ENCODE data around the gene MYH6.
"Not testable (repeated sequence)": the region's sequence is repeated elsewhere in the genome, so short reads cannot be mapped to it uniquely, and the experiment has no call there.

Gene MYH6

DNA sequence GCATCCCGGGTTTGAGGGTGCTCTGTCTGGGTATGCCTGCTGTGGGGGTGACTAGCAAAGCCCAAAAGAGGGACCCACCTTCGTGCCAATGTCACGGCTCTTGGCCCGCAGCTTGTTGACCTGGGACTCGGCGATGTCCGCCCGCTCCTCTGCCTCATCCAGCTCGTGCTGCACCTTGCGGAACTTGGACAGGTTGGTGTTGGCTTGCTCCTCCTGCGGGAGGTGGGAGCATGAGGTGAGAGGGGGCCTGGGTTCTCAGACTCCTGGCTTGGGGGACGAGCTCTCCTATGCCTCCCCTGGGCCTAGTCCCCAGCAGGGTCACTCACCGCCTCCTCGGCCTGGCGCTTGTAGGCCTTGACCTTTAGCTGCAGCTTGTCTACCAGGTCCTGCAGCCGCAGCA, 5.6 kb upstream of the MYH6 start:
- no peak for DNase-seq

DNA sequence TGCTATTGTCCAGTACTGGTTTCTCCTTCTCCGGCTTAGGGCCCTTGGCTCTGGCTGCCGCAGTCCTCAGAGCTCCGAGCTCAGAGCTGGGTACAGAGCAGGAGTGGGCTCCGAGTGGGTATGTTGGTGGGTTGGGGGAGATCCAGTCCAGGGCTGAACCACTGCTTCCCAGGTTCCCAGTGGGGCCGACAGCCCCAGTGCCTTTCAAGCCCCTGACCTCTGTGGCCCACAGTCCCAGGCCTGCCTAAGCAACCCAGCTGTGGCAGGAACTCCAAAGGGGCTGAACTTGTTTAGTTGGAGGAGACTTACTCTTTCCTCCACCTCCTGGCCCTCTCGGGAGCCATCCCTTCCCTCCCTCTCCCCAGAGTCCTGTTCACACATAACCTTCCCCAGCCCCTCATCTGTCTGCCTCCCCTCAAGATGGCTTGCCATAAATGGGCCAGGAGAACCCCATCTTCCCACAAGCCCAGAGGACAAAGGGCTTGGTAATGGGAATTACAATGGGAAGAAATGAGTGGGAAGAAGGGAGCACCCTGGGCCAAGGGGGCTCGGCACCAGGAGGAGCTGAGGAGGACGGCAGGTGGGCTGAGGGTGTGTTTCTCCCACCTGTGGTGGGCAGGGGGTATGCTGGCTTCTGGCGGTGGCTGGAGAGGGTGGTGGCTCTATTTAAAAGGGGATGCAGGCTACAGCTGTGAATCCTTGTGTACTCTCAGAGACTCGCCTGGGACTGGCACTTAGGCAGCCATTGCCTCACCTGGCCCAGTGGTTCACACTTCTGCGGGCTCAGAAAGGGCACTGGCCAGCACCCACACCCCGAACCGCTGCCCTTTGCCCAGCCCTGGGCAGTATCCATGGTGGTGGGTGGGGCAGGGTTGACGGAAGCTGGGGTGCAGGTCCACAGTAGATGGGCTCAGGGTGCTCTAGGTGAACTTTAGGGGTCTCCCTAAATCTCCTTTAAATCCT, 3.8 kb upstream of the MYH6 start:
- no peak for DNase-seq

DNA sequence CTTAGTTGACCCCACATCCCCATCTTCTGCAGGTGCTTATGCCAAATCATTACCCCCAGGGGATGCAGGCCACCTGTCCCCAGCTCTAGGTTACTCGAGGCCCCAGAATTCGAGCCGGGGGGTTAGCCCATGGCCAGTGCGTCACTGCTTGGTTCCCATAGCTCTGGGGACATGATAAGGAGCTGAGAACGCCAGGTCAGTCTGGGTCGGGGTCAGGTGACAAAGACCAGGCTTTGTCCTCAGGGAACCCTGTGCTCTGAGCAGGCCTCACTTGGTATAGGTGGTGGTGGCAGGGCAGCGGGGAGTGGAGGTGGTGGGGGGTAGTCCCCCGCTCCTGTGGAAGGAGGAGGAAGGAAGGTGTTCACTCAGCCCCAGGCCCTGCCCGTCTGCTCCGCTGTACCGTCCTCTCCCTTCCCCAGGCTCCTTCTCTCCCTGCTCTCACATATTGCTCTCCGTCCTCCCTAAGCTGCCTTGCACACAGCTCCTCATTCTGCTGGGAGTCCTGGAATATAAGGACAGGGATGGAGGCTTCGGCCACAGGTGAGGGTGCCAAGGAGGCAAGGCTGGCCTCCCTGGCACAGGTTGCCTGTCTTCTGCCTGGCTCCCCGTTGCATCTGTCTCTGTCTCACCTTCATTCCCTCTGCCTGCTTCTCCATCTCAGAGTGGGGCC, 2.0 kb upstream of the MYH6 start:
- no peak for DNase-seq

DNA sequence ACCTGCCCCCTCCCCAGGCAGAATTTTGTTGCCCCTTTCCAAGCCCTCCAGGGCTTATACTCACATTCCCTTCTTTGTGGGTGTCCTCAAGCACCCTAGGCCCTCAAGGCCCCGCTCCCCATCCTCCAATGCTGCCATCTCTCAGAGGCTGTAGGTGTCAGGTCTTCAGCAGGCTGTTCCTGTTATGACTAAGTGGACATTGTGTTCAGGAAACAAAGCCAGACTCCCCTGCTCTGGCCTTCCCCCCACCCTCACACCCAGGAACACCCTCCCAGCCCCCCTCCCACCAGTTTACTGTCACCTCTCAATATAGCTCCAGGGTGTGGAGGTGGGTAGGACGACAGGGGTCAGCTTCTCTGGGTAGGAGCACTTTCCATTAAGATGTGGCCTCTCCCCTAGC, 1.4 kb upstream of the MYH6 start:
- DNase-seq: no peak

DNA sequence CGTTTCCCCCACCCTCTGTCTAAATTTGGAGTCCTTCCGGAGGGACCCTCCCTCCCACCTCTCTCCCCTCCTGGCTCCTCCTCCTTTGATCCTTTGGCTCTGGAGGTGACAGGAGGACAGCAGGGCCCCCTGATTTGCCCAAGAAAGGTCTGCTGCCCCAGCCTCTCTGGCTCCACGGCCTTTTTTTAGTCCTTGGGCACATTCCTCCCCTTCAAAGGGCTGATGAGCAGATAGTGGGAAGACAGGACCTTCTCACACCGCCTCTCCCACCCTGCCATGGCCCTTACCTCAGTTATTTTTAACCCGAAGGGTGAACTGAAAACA, 196 bp upstream of the MYH6 start:
- DNase-seq: no peak

DNA sequence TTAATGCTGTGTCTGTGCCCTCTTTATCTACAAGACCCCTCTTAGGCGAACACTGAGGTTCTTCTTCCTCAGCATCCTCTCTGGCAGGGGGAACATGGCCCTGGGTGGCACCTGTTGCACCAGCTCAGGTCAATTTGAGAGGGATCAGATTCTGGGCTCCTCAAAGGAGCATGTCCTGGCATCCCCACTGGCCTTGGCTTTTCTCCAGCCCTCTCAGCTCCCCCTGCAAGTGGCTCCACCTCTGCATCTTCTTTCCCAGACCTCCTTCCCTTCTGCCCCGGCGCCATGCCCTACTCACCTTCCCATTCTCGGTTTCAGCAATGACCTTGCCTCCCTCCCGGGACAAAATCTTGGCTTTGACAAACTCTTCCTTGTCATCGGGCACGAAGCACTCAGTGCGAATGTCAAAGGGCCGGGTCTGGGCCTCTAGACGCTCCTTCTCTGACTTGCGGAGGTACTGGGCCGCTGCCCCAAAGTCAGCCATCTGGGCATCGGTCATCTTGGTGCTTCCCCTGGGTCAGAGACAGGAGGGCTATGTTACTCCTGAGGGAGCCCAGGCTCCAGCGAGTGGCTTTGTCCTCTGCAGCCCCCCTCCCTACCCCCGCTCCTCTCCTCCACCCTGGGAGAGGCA, 1.2 kb downstream of the MYH6 start:
- no peak for DNase-seq

DNA sequence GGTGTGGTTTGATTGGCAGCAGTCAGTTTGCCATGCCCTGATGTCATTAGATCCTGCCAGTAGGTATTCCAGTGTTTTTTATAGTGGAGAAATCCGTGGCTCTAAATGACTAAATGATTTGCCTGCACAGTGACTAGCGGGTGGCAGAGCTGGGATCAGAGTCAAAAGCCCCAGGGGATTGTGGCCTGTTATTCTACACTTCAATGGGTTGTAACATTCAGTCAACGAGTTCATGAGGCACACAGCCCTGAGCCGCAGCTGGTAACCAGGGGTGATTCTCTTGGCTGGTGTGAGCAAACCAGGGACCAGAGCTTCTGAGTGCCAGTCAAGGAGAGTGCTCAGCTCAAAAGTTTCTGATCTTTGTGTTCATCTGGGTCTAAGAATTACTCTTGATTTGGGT, 1.8 kb downstream of the MYH6 start:
- peak; percentile 30 for DNase-seq

DNA sequence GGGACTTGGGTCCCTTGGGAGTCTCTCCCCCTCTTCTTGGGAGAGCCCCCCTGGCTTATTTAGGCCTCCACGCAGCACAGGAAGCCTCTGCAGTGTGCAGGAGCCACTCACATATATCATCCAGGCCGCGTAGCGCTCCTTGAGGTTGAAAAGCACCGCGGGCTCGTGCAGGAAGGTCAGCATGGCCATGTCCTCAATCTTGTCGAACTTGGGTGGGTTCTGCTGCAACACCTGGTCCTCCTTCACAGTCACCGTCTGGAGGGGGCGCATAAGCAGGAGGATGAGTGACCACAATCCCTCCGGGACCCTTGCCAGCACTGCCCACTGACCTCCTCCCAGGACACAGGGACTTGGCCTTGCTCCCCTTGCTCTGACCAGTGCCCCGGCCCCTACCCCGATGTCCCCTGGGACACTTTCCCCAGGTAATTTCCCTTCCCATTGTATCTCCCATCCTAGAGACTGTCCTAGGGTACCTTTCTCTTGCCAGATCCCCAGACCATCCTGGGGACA, 2.5 kb downstream of the MYH6 start:
- no peak for DNase-seq

DNA sequence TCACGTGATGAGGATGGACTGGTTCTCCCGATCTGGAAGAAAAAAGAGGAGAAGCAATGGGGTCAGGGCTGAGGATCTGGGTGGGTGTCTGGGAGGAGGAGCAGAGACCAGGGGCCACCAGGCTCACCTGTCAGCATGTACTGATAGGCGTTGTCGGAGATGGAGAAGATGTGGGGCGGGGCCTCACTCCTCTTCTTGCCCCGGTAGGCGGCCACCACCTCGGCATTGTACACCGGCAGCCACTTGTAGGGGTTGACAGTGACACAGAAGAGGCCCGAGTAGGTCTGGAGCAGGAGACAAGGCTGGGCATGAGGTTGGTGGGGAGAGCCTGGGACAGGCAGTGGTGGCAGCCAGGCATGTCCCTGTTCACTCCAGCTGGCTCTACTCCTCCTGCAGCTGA, 3.0 kb downstream of the MYH6 start:
- no peak for DNase-seq

DNA sequence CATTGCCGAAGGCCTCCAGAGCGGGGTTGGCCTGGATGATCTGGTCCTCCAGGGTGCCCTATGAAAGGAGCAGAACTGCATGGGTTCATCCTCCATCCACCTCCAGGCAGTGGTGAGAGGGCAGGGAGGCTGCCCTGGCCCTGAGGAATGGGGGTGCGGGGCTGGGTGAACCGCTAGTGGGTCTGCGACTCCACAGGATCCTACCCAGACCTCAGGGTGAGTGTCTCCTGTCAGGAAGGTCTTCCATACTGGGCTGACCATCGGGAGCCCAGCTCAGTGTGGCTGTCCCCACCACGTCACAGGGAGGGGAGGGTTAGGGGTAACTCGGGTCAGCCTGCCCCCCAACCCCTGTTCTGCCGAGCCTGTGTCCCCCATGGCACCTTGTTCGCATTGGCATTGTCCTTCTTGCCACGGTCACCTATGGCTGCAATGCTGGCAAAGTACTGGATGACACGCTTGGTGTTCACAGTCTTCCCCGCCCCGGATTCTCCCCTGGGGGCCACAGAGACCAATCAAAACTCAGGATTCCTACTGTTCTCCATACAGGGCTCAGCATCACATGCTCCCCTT, 3.7 kb downstream of the MYH6 start:
- DNase-seq: no peak

DNA sequence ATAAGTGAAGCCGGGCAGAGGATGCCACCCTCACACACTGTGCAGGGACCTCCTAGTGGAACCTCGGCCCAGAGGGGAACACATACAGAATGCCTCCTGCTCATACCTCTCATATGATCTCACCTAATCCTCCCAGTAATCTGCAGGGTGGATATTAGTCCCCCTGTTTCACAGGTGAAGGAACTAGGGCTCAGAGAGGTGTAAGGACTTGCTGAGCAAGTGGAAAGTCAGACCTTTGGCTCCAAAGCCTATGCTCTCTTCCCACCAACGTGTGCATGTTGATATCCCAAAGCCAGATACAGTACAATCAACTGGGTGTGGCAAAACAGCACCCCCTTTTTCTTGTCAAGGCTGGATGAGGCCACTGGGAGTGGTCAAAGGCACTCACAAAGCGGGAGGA, 4.2 kb downstream of the MYH6 start:
- no peak for DNase-seq

DNA sequence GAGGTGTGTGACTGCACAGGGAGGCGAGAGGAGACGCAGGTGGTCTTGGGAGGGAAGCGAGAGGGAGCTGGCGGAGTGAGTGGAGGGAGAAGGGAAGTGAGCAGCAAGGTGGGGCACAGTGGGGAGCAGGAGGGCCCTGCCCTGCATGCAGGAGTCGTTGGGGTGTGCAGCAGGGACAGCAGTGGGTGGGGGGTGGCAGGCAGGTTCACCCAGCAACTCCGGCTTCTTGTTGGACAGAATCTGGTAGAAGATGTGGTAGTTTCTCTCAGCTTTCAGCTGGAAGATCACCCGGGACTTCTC, 5.0 kb downstream of the MYH6 start:
- DNase-seq: no peak

DNA sequence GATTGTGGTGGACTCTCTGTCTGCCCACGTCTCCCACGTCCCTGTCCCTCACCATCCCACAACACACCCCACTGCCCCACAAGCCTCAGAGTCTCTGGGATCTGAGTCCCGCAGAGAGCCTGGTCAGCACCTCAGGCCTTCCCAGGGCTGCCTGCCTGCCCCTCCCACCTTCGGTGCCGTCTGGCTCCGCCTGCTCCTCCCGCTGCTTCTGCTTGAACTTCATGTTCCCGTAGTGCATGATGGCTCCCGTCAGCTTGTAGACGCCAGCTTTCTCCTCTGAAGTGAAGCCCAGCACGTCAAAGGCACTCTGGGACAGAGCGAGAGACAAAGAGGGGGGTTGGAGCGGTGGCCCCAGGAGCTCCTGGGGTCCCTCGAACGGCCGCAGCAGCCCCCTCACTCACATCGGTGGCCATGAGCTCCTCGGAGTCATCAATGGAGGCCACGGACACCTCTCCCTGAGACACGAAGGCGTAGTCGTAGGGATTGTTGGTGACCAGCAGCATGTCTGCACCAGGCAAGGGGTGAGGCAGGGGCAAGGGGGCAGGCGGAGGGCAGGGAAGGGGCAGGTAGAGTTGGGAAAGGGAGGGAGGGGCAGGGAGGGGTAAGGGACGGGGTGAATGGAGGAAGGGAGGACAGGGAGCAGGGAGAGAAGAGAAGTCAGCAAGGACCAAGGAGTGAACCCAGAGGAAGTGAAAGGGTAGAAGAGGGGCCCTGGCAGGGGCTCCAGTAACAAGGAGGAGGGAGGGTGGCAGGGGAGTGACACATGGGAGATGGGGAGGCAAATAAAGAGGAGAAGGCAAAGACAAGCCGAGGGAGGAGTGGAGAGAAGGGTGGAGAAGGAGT, 5.6 kb downstream of the MYH6 start:
- DNase-seq: no peak

DNA sequence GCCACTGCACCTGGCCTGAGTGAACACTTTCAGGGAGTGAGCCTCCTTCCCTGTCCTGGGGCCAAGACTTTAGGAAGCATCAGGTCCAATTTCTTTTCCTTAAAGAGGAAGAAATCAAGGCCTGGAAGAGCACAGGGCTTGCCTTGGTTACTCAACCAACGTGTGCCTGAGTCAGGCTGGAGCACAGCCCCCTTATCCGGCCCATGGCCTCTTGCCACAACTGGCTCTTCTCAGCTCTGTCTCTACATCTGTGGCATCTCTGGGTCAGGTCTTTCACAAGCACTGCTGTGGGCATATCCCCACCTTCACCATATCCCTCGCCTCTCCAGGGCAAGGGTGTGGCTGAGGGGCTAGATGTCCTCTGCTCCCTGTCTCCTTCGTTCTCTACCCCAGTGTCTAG, 6.8 kb downstream of the MYH6 start:
- no peak for DNase-seq

DNA sequence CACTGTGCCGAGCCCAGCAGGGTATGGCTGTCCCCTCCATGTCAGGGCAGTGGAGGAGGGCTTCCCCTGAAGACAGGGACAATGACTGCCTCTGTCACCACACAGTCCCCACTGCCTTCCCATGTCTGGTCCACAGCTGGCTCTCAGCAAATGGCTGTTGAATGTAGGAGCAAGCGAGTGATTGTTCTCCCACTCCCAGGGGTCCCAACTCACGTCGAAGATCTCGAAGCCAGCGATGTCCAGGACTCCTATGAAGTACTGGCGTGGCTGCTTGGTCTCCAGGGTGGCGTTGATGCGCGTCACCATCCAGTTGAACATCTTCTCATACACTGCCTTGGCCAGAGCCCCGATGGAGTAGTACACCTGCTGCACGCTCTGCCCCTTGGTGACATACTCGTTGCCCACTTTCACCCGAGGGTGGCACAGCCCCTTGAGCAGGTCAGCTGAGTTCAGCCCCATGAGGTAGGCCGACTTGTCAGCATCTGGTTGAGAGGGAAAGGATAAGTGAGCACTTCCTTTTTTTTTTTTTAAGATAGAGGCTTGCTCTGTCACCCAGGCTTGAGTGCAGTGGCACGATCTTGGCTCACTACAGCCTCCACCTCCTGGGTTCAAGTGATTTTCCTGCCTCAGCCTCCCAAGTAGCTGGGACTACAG, 7.5 kb downstream of the MYH6 start:
- DNase-seq: not testable (repeated sequence)

DNA sequence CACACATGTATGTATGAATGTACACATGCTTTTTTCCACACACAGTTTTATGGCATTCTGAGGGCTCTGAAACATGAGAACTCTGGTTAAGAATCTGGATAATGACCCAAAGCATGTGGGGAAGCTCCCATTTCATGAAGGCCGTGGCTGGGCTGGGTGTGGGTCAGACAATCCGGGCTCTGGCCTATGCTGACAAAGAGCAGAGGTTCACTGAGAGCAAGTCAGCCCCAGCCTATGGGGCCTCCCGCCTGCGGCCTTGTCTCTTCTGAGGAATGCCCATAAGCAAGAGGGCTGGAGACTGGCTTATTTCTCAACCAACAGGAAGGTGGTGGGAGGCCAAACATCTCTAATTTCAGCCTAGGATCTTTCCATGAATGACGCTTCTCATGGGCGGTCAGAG, 8.5 kb downstream of the MYH6 start:
- DNase-seq: no peak

DNA sequence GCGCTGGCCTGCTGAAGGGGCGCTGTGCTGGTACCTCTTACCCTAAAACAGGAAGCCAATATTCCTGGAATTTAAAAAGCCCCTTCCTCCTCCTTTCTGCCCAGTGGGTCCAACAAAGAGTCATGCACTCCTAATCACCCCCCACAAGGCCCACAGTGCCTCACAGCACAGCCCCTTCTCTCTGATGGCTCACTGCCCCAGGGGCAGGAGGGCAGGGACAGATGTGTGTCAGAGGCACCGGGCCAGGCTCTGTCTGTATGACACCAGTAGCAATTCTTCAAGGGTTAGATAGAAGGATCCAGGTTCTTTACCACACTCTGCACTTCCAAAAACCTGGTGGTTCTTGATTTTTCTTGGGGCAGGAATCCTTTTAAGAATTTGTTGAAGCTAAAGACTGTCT, 8.9 kb downstream of the MYH6 start:
- DNase-seq: no peak

DNA sequence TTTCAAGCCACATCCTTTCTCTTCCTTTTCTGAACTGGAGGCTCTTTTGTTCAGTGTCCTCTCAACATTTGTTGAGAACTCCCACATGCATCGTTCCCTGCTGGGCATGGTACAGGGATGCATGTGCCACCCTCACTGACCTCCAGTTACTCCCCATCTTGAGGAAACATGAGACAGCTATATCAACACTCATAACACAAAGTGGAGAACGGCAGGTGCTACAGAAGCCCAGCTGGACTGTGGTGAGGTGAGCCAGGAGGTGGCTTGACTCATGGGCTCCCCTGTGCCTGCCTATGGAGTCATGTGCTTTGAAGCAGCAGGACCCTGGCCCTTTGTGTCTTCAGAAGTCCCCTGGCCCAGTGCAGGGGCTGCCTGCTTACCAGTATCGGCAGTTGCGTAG, 9.7 kb downstream of the MYH6 start:
- DNase-seq: no peak

DNA sequence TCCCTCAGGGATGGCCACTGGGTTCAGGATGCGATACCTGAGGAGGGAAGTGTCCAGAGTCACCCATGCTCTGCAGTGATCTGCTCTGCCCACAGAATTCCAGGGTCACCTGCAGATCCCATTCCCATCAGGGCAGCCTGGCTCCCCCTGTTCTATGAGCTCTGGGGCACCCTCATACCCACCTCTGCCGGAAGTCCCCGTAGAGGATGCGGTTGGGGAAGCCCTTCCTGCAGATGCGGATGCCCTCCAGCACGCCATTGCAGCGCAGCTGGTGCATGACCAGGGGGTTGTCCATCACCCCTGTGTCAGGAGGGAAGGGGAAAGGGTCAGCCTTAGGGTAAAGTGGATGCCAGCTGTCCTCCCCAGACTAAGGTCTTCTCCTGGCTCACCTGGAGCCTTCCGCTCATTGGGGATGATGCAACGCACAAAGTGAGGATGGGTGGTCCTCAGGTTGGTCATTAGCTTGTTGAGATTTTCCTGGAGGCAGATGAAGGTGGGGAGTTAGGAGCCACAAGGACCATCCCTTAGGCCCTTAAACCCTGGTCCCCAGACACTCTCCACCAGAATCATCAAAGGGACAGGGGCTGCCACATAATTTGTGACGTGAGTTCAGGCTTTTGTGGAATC, 11.2 kb downstream of the MYH6 start:
- no peak for DNase-seq

DNA sequence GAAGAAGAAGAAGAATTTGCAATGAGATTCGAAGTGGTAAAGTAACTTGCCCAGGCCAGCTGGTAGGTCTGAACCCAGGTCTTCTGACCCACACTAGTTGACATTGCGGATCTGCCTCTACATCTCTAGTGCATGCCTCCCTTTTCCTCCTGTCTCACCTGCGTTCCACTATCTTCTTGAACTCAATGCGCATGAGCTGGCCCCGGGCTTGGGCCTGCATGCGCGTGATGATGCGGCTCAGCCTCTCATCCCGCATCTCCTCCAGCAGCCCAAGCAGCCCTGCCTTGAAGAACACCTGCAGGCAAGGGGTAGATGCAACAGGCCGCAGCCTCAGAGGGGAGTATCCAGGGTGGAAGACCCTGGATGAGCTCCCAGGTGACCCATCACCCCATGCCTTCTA, 11.9 kb downstream of the MYH6 start:
- DNase-seq: no peak

DNA sequence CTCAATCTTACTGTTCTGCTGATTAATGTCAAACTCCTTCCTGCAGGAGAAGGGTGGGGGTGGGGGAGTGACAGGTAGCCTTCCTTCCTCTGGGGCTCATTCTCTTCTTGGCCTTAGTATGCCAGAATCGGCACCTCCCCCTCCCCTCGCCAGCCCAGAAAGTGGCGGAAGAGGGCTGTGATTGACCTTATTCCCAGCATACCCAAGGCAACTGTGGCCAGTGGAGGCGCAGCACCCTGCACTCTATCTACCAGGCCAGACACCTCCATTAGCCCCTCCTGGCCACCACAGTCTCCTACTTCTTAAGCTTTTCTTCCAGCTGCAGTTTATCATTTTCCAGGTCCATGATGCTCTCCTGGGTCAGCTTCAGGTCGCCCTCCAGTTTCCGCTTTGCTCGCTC, 15.5 kb downstream of the MYH6 start:
- DNase-seq: no peak

DNA sequence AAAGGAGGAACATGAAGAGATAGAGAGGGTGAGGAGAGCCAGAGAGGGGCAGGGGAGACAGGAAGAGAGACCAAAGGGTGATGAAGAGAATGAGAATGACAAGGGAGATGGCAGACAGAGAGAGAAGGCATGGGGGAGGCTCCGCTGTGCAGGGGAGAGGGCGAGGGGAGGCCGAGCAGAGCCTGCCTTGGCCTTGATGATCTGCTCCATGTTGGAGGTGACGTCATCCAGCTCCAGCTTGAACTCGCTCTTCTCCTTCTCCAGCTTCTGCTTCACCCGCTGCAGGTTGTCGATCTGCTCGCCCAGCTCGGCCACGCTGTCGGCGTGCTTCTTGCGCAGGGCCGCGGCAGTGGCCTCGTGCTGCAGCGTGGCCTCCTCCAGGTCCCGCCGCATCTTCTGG, 18.2 kb downstream of the MYH6 start:
- not testable (repeated sequence) for DNase-seq
